ENCODE results near the gene IL1A. TPM values are rescaled to one million over a fixed set of nuclear protein-coding genes. Genes with fewer than 3 reads are reported as not detected.

IL1A gene
- total and polyA plus RNA-seq, 9 of the 15 experiments (the other 6 are each of a cell fraction or from before 2014, with no cell fraction given) = 0.03 to 0.27 (median 0.14) TPM; not detected in 2

DNA sequence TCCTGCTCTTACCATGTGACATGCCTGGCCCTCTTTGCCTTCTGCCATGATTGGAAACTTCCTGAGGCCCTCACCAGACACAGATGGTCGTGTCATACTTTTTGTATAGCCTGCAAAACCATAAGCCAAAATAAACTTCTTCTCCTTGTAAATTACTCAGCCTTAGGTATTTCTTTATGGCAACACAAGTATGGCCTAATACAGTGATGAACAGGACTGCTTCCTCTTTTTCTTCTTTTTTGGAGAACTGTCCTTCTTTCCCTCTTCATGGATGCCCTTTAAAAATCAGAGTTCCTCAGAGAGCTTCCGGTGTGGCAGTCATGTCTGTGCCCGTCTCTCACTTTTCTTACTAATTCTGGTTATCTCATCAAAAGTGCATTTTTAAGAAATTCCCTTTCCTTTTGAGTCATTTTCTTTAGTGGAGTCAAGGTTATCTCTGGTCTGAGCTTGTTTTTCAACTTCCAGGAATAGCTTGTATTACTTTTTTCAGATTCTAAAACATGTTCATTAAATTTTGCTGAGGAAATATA lies 9.2 kb upstream of the IL1A start (continued):
- TF ChIP-seq, protein P1, sequence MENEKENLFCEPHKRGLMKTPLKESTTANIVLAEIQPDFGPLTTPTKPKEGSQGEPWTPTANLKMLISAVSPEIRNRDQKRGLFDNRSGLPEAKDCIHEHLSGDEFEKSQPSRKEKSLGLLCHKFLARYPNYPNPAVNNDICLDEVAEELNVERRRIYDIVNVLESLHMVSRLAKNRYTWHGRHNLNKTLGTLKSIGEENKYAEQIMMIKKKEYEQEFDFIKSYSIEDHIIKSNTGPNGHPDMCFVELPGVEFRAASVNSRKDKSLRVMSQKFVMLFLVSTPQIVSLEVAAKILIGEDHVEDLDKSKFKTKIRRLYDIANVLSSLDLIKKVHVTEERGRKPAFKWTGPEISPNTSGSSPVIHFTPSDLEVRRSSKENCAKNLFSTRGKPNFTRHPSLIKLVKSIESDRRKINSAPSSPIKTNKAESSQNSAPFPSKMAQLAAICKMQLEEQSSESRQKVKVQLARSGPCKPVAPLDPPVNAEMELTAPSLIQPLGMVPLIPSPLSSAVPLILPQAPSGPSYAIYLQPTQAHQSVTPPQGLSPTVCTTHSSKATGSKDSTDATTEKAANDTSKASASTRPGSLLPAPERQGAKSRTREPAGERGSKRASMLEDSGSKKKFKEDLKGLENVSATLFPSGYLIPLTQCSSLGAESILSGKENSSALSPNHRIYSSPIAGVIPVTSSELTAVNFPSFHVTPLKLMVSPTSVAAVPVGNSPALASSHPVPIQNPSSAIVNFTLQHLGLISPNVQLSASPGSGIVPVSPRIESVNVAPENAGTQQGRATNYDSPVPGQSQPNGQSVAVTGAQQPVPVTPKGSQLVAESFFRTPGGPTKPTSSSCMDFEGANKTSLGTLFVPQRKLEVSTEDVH (IDR thresholded peaks at IDR 0.05; ENCODE audit: low read depth, partially characterized antibody) = no peak
- TF ChIP-seq CXXC5 (CRISPR knock-in tag; IDR thresholded peaks at IDR 0.05) (peak; percentile 52), NBN (IDR thresholded peaks at IDR 0.05; ENCODE audit: low read depth) (no peak), ATF1 (CRISPR knock-in tag; IDR thresholded peaks at IDR 0.05) (no peak), ATF1 (tag; IDR thresholded peaks at IDR 0.05) (no peak), TBP (optimal IDR thresholded peaks at IDR 0.05; ENCODE audit: low read depth, low read length) (no peak), ZC3H4 (CRISPR knock-in tag; IDR thresholded peaks at IDR 0.05; ENCODE audit: borderline replicate concordance) (no peak), SAP30 (IDR thresholded peaks at IDR 0.05; ENCODE audit: borderline replicate concordance, insufficient read depth, low read depth, low read length, poor library complexity, severe bottlenecking) (no peak), ZNF140 (CRISPR knock-in tag; IDR thresholded peaks at IDR 0.05) (no peak), SMAD1 (IDR thresholded peaks at IDR 0.05; ENCODE audit: low read depth, low read length, partially characterized antibody) (no peak), KLF10 (CRISPR knock-in tag; IDR thresholded peaks at IDR 0.05) (no peak), ZNF778 (CRISPR knock-in tag; IDR thresholded peaks at IDR 0.05) (no peak), MAZ (CRISPR knock-in tag; conservative IDR thresholded peaks at IDR 0.05 in 1 of 2, IDR thresholded peaks at IDR 0.05 in 1 of 2) (0 out of 4 replicates have a peak, but pooled peaks of 1 of the 2 experiments have one; percentile 34), GATA2 (CRISPR knock-in tag; IDR thresholded peaks at IDR 0.05) (no peak), MAFF (IDR thresholded peaks at IDR 0.05; ENCODE audit: low read length) (no peak), RBFOX2 (IDR thresholded peaks at IDR 0.05; ENCODE audit: low read depth, low read length) (no peak), GABPB1 (CRISPR knock-in tag; IDR thresholded peaks at IDR 0.05) (no peak), BMI1 (IDR thresholded peaks at IDR 0.05; ENCODE audit: low read length) (no peak), IFI16 (CRISPR knock-in tag; IDR thresholded peaks at IDR 0.05) (0 out of 2 replicates have a peak, but pooled peaks have one; percentile 10), ZNF696 (CRISPR knock-in tag; conservative IDR thresholded peaks at IDR 0.05) (no peak), SIN3A (IDR thresholded peaks at IDR 0.05; ENCODE audit: borderline replicate concordance in 2 of 2, control insufficient read depth in 1 of 2, low read depth in 2 of 2, low read length in 2 of 2) (no peak), KLF6 (CRISPR knock-in tag; IDR thresholded peaks at IDR 0.05; ENCODE audit: borderline replicate concordance) (0 out of 2 replicates have a peak, but pooled peaks have one; percentile 23)
- TF ChIP-seq, protein P2, sequence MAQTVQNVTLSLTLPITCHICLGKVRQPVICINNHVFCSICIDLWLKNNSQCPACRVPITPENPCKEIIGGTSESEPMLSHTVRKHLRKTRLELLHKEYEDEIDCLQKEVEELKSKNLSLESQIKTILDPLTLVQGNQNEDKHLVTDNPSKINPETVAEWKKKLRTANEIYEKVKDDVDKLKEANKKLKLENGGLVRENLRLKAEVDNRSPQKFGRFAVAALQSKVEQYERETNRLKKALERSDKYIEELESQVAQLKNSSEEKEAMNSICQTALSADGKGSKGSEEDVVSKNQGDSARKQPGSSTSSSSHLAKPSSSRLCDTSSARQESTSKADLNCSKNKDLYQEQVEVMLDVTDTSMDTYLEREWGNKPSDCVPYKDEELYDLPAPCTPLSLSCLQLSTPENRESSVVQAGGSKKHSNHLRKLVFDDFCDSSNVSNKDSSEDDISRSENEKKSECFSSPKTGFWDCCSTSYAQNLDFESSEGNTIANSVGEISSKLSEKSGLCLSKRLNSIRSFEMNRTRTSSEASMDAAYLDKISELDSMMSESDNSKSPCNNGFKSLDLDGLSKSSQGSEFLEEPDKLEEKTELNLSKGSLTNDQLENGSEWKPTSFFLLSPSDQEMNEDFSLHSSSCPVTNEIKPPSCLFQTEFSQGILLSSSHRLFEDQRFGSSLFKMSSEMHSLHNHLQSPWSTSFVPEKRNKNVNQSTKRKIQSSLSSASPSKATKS (CRISPR knock-in tag; IDR thresholded peaks at IDR 0.05) = no peak
- TF ChIP-seq, protein P3, sequence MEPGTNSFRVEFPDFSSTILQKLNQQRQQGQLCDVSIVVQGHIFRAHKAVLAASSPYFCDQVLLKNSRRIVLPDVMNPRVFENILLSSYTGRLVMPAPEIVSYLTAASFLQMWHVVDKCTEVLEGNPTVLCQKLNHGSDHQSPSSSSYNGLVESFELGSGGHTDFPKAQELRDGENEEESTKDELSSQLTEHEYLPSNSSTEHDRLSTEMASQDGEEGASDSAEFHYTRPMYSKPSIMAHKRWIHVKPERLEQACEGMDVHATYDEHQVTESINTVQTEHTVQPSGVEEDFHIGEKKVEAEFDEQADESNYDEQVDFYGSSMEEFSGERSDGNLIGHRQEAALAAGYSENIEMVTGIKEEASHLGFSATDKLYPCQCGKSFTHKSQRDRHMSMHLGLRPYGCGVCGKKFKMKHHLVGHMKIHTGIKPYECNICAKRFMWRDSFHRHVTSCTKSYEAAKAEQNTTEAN (CRISPR knock-in tag; IDR thresholded peaks at IDR 0.05) = no peak

All from K562 (cell line).